ENCODE measurements around the gene OR52A1. TPM values are rescaled to one million over a fixed set of nuclear protein-coding genes. Genes with fewer than 3 reads are reported as not detected.

Gene OR52A1
- polyA plus RNA-seq, 3 donors = not detected

GRCh38 chr11:5107285-5107684, 47.3 kb downstream of the OR52A1 start:
- Histone ChIP-seq H3K27ac (ENCODE audit: low read depth in 1 of 2, low read length in 2 of 2) (no peak overlapping the region), H3K9me3 (replicated peaks in 1 of 2; ENCODE audit: control insufficient read depth in 1 of 2, insufficient read depth in 1 of 2, low read length in 2 of 2) (no peaks in the 10 kb centered on the region), H3K27me3 (ENCODE audit: control insufficient read depth in 2 of 2, insufficient read depth in 2 of 2, low read length in 2 of 2) (no peaks in the 10 kb centered on the region), H3K4me3 (replicated peaks in 1 of 3; ENCODE audit: low read depth in 2 of 3, low read length in 3 of 3) (no peak overlapping the region), H4K20me1 (ENCODE audit: insufficient read depth, low read length) (no peaks in the 10 kb centered on the region), H3K4me2 (replicated peaks; ENCODE audit: extremely low read depth, low read length, poor library complexity, severe bottlenecking) (no peak overlapping the region), H3K36me3 (replicated peaks in 1 of 2; ENCODE audit: control insufficient read depth in 1 of 2, insufficient read depth in 2 of 2, low read length in 2 of 2) (no peaks in the 10 kb centered on the region), H3K4me1 (ENCODE audit: control insufficient read depth in 1 of 2, insufficient read depth in 2 of 2, low read length in 2 of 2) (no peaks in the 10 kb centered on the region), H3K9ac (ENCODE audit: insufficient read depth, low read length, poor library complexity, severe bottlenecking) (no peak overlapping the region), H3K79me2 (ENCODE audit: insufficient read depth, low read length) (no peaks in the 10 kb centered on the region), H2AFZ (ENCODE audit: insufficient read depth, low read depth, low read length, poor library complexity, severe bottlenecking) (no peak overlapping the region)
- no peak for DNase-seq
- intact Hi-C loops (cut with micrococcal nuclease) = no loop called here
- TF ChIP-seq CTCF (IDR thresholded peaks at IDR 0.05) = no peak
- no peaks in the 10 kb centered on the region for H3K4me1 Mint-ChIP-seq
- no peak overlapping the region for H3K4me3 Mint-ChIP-seq
- no peaks in the 10 kb centered on the region for H3K9me3 Mint-ChIP-seq
- no peak overlapping the region for H3K27ac Mint-ChIP-seq
- 80% methylated on average over 2 of the region's 3 CpGs for WGBS (ENCODE audit: insufficient coverage)
- peaks cover 0 to 2% (median 0%) of the 10 kb centered on the region in 3 donors for H3K27me3 Mint-ChIP-seq (ENCODE audit: low read depth in 3 of 3)
- H3K36me3 Mint-ChIP-seq = no peaks in the 10 kb centered on the region

GRCh38 chr11:5103066-5103465, 51.5 kb downstream of the OR52A1 start:
- no peaks in the 10 kb centered on the region for H3K4me1 Mint-ChIP-seq
- Histone ChIP-seq H3K9ac (ENCODE audit: insufficient read depth, low read length, poor library complexity, severe bottlenecking) (no peak overlapping the region), H3K27ac (ENCODE audit: low read depth in 1 of 2, low read length in 2 of 2) (no peak overlapping the region), H3K36me3 (replicated peaks in 1 of 2; ENCODE audit: control insufficient read depth in 1 of 2, insufficient read depth in 2 of 2, low read length in 2 of 2) (no peaks in the 10 kb centered on the region), H3K4me1 (ENCODE audit: control insufficient read depth in 1 of 2, insufficient read depth in 2 of 2, low read length in 2 of 2) (no peaks in the 10 kb centered on the region), H3K4me3 (replicated peaks in 1 of 3; ENCODE audit: low read depth in 2 of 3, low read length in 3 of 3) (no peak overlapping the region), H3K79me2 (ENCODE audit: insufficient read depth, low read length) (no peaks in the 10 kb centered on the region), H3K9me3 (replicated peaks in 1 of 2; ENCODE audit: control insufficient read depth in 1 of 2, insufficient read depth in 1 of 2, low read length in 2 of 2) (no peaks in the 10 kb centered on the region), H3K4me2 (replicated peaks; ENCODE audit: extremely low read depth, low read length, poor library complexity, severe bottlenecking) (no peak overlapping the region), H3K27me3 (ENCODE audit: control insufficient read depth in 2 of 2, insufficient read depth in 2 of 2, low read length in 2 of 2) (no peaks in the 10 kb centered on the region), H4K20me1 (ENCODE audit: insufficient read depth, low read length) (no peaks in the 10 kb centered on the region), H2AFZ (ENCODE audit: insufficient read depth, low read depth, low read length, poor library complexity, severe bottlenecking) (no peak overlapping the region)
- no peak overlapping the region for H3K27ac Mint-ChIP-seq
- H3K4me3 Mint-ChIP-seq = no peak overlapping the region
- H3K27me3 Mint-ChIP-seq (ENCODE audit: low read depth in 3 of 3) = peaks cover 0 to 2% (median 2%) of the 10 kb centered on the region in 3 donors
- intact Hi-C loops (cut with micrococcal nuclease) = no loop called here
- H3K36me3 Mint-ChIP-seq = no peaks in the 10 kb centered on the region
- H3K9me3 Mint-ChIP-seq = no peaks in the 10 kb centered on the region
- no peak for TF ChIP-seq CTCF (IDR thresholded peaks at IDR 0.05)
- DNase-seq = no peak

Data from CD14-positive monocyte (primary cell).